ENCODE results near the gene SGSM2. TPM values are rescaled to one million over a fixed set of nuclear protein-coding genes. Genes with fewer than 3 reads are reported as not detected.
"Not testable (repeated sequence)": the region's sequence is repeated elsewhere in the genome, so short reads cannot be mapped to it uniquely, and the experiment has no call there.

The SGSM2 gene, protein sequence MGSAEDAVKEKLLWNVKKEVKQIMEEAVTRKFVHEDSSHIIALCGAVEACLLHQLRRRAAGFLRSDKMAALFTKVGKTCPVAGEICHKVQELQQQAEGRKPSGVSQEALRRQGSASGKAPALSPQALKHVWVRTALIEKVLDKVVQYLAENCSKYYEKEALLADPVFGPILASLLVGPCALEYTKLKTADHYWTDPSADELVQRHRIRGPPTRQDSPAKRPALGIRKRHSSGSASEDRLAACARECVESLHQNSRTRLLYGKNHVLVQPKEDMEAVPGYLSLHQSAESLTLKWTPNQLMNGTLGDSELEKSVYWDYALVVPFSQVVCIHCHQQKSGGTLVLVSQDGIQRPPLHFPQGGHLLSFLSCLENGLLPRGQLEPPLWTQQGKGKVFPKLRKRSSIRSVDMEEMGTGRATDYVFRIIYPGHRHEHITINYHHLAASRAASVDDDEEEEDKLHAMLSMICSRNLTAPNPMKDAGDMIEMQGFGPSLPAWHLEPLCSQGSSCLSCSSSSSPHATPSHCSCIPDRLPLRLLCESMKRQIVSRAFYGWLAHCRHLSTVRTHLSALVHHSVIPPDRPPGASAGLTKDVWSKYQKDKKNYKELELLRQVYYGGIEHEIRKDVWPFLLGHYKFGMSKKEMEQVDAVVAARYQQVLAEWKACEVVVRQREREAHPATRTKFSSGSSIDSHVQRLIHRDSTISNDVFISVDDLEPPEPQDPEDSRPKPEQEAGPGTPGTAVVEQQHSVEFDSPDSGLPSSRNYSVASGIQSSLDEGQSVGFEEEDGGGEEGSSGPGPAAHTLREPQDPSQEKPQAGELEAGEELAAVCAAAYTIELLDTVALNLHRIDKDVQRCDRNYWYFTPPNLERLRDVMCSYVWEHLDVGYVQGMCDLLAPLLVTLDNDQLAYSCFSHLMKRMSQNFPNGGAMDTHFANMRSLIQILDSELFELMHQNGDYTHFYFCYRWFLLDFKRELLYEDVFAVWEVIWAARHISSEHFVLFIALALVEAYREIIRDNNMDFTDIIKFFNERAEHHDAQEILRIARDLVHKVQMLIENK
- polyA plus RNA-seq (ENCODE audit: insufficient read length), result 53.5 TPM

DNA sequence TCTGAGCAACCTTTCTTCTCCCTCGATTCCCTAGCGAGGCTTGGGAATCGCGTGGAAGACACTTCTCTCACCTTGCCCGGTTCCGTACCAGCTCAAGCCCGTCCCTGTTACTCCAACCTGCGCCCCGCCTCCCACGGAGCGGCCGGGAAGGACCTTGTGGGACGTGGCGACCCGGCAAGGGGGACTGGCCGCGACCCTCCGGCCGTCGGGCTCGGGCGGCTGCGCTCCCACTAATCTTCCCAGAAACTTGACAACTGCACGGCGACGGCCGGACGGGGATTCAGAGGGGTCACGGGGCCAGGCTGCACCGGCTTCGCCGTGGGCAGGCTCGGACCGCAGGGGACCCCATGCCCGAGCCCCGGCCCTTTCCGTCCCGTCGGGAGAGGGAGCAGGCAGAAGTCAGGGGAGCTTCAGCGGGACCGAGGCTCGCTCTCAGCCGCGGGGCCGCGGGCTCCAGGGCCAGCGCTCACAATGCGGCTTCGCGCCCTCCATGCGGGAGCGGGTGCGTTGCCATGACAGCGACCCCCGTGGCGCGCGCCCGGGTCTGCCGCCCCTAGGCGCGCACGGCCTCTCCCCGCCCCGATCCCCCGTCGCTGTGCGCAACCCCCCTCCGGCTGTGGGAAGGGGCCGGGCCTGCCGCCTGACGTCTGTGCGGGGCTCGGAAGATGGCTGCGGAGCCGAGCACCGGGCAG is at the start of gene SGSM2:
Gene SGSM2 (plus strand): TSS at position 650 of the 692 bp plus-strand sequence. CDS start 188 bp downstream, outside the sequence.
- peak; percentile 67 for DNase-seq

- no peak for DNase-seq
Observed at GRCh38 chr17:2289878-2290478, 47.3 kb upstream of the SGSM2 start.

DNA sequence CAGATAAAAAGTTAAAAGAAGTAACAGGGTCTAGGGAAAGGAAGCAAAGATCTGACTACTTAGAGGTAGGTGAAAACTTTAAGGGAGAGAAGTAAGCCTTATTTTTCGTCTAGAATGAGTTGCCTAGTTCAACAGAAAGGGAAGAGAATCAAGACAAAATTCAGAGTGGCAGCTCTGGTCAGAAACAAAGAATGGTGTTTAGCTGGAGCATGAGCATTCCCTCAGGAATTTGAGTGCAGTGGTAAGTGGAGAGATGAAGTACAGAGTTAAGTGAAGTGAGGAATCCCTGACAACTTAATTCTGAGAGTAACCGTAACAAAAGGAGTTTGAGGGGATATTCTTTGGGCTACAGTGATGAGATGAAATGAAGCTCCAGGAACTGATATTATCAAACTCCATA is 45.2 kb upstream of the SGSM2 start:
- DNase-seq, result no peak

DNA sequence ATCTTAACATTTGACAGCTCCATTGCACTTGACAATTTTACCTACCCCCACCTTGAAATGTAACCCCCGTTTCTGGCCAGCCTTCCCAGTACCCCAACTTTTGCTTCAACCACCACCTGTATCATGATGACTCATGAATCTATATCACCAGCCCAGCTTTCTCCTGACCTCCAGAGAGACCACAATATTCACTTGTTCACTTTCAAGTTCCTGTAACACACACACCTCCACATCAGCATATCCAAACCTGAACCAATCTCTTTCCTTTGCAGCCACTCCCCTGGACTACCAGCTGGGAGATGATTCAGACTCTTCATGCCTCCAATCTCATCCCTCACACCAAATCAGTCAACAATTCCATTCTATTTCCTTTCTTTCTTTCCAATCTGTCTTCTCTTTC is 41.7 kb upstream of the SGSM2 start:
- DNase-seq, result no peak

GRCh38 chr17:2297023-2297422 is 40.3 kb upstream of the SGSM2 start:
- no peak for DNase-seq

DNA sequence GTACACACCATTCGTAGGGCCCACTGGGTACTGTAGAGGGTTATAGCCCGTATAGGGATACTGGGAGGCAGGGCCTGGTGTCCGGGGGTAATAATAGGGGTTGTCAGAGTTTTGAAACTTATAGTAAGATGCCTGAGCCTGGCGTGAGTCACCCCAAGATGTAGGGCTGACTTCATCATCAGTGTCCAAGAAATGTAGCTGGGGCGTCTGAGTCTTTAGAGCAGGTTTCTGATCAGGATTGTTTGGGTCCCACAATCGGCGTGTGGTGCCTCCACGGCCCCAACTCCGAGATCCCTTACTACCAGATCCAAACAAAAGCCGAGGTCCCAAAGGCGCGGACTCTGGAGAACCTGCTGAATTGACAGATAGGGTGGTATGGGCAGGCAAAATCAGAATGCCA is 38.2 kb upstream of the SGSM2 start:
- DNase-seq, result no peak

GRCh38 chr17:2299756-2300155 is 37.5 kb upstream of the SGSM2 start:
- DNase-seq, result no peak

DNA sequence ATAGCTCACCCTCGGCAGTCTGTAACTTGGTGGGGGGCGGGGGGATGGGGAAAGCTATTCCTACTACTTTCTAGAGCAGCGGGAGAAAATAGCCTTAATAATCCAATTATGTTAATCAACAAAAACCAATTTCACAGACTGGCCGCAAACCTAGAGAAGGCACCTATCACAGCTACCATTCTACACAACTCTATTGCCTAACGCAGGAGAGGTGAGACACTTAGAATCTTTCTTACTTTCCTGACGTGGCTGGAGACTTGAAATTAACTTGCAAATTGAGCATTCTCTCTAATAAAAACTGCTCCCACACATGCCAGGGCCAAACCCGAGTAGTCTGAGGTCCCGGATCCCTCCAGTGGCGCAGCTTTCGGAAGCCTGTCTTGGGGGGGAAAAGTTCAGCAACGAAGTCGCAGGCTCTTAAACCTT is 34.5 kb upstream of the SGSM2 start:
- no peak for DNase-seq

DNA sequence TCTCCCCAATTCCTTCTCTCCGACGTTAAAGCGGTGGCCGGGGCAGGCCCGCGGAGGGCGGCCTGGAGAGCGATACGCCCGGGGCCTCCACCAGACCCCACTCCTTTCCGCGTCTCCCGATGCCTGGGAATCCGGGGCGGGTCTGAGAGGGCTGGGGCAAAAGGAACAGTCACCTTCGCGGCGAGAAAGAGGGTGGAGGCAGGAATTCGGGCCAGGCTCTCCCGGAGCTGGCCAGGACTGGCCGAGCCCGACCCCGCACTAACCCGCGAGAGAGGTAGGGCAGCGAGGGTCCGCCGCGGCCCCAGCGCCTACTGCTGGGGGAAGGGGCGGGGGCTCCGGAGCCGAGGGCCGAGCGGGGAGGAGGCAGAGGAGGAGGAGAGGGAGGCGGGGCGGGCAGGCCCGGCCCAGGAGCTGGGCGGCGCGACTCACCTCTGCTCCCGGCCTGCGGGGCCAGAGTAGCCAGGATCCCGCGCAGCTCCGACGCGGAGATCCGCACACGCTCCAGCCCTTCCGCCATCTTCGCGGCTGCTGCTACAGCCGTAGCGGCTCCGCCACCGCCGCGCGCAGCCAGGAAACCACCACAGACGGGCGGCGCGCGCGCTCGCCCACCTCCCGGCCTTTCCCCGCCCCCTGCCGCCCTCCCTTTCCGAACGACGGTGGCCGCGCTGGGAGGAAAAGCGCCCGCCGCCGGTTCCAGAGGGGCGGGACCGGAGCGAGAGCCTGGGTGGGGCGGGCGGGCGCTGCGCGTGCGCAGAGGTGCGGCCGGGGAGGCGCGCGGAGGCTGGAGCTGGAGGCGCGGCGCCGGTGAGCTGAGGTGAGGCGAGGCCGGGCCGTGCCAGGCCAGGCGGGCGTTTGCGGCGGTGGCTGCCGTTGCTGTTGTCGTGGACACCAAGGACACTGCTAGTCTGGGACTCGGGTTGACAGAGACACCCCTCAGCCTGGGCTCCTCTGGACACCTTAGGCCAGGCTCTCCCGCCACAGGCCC is 33.8 kb upstream of the SGSM2 start, which contains the start of the genes SMG6 and SRR:
Gene SMG6 (minus strand): TSS at position 582 of the 985 bp plus-strand sequence. CDS start 65 bp downstream, at position 517.
Gene SRR (plus strand): TSS at position 747 of the 985 bp plus-strand sequence. CDS start 11,611 bp downstream, outside the sequence.
- peak; percentile 92 for DNase-seq

DNA sequence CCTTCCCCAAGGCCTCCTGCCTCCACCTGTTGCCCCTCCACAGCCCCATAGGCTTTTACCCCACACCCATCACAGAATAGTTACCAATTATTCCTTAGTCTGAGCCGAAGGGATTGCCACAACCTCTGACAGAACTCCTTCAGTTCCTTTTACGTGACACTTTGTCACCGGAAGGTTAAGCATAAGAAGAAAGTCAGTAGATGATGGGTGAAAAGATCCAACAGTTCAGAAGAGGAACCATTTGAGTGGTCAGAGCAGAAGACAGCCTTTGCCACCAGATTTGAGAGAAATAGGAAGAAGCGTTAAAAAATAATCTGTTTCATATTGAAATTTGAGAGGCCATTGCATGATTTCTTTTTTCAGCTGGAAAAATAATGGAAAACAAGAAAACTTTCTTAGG is 32.4 kb upstream of the SGSM2 start:
- no peak for DNase-seq

- no peak for DNase-seq
Observed at GRCh38 chr17:2309338-2310154, 27.8 kb upstream of the SGSM2 start.

DNA sequence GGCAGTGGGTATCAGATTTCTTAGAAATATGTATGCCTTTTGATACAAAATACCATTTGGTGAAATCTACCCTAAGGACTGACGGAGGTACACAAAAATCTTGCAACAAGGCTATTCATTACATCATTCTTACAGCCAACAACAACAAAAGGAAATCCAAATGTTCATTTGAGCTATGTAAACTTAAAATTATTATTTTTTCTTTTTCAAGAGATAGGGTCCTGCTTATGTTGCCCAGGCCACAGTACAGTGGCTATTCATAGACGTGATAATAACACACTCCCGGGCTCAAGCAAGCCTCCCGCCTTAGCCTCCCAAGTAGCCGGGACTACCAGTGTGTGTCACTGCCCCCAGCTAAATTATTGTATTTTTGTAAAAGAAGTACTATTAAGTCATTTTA is 24.6 kb upstream of the SGSM2 start:
- DNase-seq, result no peak

- DNase-seq, result not testable (repeated sequence)
Observed at GRCh38 chr17:2316916-2317205, 20.4 kb upstream of the SGSM2 start.

DNA sequence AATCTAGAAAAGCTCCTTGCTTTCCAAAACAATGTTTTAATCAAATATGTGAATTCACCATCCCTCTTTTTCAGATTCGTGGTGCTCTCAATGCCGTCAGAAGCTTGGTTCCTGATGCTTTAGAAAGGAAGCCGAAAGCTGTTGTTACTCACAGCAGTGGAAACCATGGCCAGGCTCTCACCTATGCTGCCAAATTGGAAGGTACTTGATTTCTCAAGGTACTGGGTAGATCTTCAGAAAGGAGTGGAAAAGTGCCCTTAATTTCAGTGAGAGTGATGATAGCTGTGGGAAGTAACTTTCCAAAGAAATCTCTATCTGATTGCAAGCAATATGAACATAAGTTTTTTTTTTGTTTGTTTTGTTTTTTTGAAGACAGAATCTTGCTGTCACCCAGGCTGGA is 19.5 kb upstream of the SGSM2 start:
- DNase-seq, result no peak

GRCh38 chr17:2319051-2319450 is 18.2 kb upstream of the SGSM2 start:
- no peak for DNase-seq

- no peak for DNase-seq
Observed at GRCh38 chr17:2321399-2321798, 15.9 kb upstream of the SGSM2 start.

DNA sequence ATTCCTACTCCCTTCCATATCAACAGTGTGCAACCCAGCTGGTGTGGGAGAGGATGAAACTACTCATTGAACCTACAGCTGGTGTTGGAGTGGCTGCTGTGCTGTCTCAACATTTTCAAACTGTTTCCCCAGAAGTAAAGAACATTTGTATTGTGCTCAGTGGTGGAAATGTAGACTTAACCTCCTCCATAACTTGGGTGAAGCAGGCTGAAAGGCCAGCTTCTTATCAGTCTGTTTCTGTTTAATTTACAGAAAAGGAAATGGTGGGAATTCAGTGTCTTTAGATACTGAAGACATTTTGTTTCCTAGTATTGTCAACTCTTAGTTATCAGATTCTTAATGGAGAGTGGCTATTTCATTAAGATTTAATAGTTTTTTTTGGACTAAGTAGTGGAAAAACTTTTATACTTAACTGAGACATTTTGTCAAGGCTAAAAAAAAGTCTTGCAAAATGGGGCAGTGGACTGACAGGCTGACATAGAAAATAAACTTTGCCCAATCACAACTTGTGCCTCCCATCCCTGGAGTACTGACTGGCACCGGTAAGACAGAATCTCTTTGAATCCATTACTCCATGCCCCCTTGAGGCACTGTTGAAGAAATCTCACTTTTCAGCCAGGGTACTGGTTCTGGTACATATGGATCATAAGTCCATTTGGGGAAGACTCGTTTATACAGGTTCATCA is 13.5 kb upstream of the SGSM2 start:
- no peak for DNase-seq

- no peak for DNase-seq
Observed at GRCh38 chr17:2331303-2331702, 6.0 kb upstream of the SGSM2 start.

GRCh38 chr17:2335726-2336214 is 1.5 kb upstream of the SGSM2 start:
- no peak for DNase-seq
